Measurements from ENCODE around the gene UGT1A9.
A peak's percentile ranks its signal among the peaks of the same experiment; 100 is the strongest.

UGT1A9 gene

GRCh38 chr2:233801357-233802131 is 129.8 kb downstream of the UGT1A9 start:
- no peak for TF ChIP-seq MAX (IDR thresholded peaks at IDR 0.05; ENCODE audit: low read depth, low read length)
- TF ChIP-seq POLR2A (IDR thresholded peaks at IDR 0.05; ENCODE audit: extremely low read depth, insufficient read length): no peak
- TF ChIP-seq, protein P1, sequence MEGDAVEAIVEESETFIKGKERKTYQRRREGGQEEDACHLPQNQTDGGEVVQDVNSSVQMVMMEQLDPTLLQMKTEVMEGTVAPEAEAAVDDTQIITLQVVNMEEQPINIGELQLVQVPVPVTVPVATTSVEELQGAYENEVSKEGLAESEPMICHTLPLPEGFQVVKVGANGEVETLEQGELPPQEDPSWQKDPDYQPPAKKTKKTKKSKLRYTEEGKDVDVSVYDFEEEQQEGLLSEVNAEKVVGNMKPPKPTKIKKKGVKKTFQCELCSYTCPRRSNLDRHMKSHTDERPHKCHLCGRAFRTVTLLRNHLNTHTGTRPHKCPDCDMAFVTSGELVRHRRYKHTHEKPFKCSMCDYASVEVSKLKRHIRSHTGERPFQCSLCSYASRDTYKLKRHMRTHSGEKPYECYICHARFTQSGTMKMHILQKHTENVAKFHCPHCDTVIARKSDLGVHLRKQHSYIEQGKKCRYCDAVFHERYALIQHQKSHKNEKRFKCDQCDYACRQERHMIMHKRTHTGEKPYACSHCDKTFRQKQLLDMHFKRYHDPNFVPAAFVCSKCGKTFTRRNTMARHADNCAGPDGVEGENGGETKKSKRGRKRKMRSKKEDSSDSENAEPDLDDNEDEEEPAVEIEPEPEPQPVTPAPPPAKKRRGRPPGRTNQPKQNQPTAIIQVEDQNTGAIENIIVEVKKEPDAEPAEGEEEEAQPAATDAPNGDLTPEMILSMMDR (IDR thresholded peaks at IDR 0.05; ENCODE audit: low read depth, low read length): no peak
- TF ChIP-seq MYC (IDR thresholded peaks at IDR 0.05; ENCODE audit: low read depth, low read length): no peak
- H3K4me3 ChIP-seq (ENCODE audit: low read depth, low read length): no peak overlapping the region
- peak; percentile 24 for DNase-seq (ENCODE audit: low read depth)

DNA sequence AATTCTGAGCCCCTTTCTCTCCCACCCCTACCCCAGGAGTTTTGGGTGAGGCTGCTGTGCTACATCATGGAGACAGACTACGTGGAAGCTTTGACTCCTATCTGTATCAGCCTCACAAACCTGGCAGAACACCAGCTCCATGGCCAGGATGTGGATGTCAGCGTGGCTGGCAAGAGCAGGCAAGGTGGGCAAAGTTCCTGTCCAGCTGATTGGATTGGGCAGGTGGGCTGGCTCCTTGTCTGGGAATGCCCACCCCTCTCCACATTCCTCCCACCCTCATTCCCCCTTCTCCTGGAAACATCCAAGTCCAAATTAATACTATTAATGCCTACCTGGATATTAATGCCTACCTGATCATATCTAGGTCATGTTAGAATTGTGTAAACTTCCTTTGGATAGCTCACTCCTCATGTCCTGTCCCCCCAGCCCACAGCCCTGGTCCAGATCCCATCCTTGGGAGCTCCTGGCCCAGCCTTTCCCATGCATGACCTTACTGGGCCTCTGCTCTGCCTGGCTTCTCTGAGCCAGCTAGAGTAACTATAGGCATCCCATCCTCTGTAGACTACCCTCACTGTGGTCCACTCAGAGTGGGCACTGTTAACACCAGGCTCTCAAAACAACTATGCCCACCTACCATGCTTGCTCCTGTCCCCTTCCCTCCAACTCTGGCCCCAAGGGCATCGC is 130.6 kb downstream of the UGT1A9 start:
- no peak for DNase-seq (ENCODE audit: low read depth)
- no peak overlapping the region for H3K4me3 ChIP-seq (ENCODE audit: low read depth, low read length)
- TF ChIP-seq POLR2A (IDR thresholded peaks at IDR 0.05; ENCODE audit: extremely low read depth, insufficient read length) (no peak), MAX (IDR thresholded peaks at IDR 0.05; ENCODE audit: low read depth, low read length) (no peak), MYC (IDR thresholded peaks at IDR 0.05; ENCODE audit: low read depth, low read length) (no peak)
- TF ChIP-seq, protein P1 (IDR thresholded peaks at IDR 0.05; ENCODE audit: low read depth, low read length): no peak

GRCh38 chr2:233803292-233803911 is 131.7 kb downstream of the UGT1A9 start:
- TF ChIP-seq, protein P1 (IDR thresholded peaks at IDR 0.05; ENCODE audit: low read depth, low read length): no peak
- TF ChIP-seq MAX (IDR thresholded peaks at IDR 0.05; ENCODE audit: low read depth, low read length) (no peak), MYC (IDR thresholded peaks at IDR 0.05; ENCODE audit: low read depth, low read length) (no peak), POLR2A (IDR thresholded peaks at IDR 0.05; ENCODE audit: extremely low read depth, insufficient read length) (no peak)
- no peak for DNase-seq (ENCODE audit: low read depth)
- H3K4me3 ChIP-seq (ENCODE audit: low read depth, low read length): no peak overlapping the region

DNA sequence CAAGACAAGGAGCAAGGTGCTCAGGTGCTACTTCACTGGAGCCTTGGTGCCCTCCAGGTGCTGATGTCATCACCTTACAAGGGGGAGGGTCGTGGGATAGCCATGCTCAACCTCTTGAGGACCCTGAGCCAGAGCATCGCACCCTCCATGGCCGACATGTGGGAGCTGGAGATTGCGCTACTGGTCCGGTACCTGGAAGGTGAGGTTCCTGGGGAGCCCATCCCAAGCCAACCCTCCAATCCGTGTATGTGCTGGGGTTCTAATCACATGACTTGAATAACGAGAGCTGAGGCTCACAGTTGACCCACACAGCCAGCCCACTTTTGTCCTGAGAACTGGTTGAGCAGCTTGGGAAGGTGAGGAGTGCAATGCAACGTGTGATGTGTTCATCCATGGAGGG is 132.3 kb downstream of the UGT1A9 start:
- TF ChIP-seq MAX (IDR thresholded peaks at IDR 0.05; ENCODE audit: low read depth, low read length) (no peak), POLR2A (IDR thresholded peaks at IDR 0.05; ENCODE audit: extremely low read depth, insufficient read length) (no peak), MYC (IDR thresholded peaks at IDR 0.05; ENCODE audit: low read depth, low read length) (no peak)
- TF ChIP-seq, protein P1 (IDR thresholded peaks at IDR 0.05; ENCODE audit: low read depth, low read length): no peak
- no peak for DNase-seq (ENCODE audit: low read depth)
- no peak overlapping the region for H3K4me3 ChIP-seq (ENCODE audit: low read depth, low read length)

DNA sequence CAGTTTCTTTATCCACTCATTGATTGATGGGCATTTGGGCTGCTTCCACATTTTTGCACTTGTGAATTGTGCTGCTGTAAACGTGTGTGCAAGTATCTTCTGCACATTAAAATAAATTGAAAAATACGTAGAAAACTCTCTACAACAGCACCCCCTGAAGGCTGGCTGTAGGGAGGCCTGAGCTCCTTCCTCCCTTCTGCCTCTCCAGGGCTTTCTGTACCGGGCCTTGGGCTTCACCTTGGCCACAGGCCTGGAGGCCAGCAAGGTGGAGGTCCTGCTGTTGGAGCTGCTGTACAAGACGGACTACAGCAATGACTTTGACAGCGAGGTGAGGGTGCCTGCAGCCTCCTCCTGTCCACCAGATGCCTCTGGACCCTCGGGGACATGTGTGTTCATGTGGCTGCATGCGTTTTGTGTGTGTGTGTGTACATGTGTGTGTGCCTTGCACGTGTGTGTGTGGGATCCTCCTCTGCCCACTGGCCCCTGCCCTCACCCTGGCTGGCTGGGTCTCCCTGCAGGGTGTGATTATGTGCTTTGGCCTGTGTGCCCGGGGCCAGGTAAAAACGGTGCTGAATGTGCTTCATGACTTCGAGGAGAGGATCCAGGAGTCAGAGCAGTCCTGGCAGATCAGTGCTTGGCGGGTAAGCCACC is 135.6 kb downstream of the UGT1A9 start:
- no peak for TF ChIP-seq MAX (IDR thresholded peaks at IDR 0.05; ENCODE audit: low read depth, low read length)
- no peak for TF ChIP-seq POLR2A (IDR thresholded peaks at IDR 0.05; ENCODE audit: extremely low read depth, insufficient read length)
- TF ChIP-seq MYC (IDR thresholded peaks at IDR 0.05; ENCODE audit: low read depth, low read length): no peak
- no peak for DNase-seq (ENCODE audit: low read depth)
- H3K4me3 ChIP-seq (ENCODE audit: low read depth, low read length): no peak overlapping the region
